Embryonic facial prominence (tissue), 1 donor: ENCODE data around the gene FSD2.
"Not testable (repeated sequence)": the region's sequence is repeated elsewhere in the genome, so short reads cannot be mapped to it uniquely, and the experiment has no call there.

Experiments used
- DNase-seq: peaks from one replicate; pipeline ENCODE4 v3.0.0-alpha.2; 2016; ENCODE audit errors: extremely low spot score

FSD2 gene

DNA sequence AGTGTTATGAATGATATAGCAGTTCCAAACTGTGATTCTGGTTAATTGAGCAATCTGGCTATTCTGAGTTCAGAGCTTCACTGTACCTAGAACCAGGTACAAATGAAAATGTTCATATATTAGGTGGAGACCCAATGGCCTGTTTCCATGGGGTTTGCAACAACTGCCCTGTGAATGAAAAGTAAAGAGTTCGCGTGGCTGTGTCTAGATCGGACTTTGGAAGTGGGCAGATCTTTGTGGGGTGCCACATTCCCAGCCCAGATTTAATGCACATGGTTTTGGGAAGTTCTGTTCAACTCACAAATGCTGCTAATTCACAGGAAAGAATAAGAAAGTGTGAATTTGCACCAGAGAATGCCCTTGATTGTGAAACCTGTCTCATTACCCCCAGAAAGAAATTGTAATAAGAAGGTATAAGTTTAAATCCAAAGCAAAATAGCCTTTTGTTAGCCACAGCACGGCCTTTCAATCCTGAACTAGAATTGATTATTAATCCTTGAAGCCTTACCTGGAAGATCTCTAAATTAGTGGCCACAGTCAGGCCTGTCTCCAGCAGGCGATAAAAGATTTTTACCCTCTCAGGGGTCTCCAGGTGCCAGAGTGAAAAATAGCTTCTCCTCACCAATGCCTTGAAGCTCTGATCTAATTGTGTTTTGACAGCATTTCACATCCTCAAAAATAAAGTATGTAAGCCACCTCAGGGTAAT lies 26.2 kb upstream of the FSD2 start:
- no peak for DNase-seq

GRCh38 chr15:82830427-82831173 lies 24.7 kb upstream of the FSD2 start:
- DNase-seq, result no peak

DNA sequence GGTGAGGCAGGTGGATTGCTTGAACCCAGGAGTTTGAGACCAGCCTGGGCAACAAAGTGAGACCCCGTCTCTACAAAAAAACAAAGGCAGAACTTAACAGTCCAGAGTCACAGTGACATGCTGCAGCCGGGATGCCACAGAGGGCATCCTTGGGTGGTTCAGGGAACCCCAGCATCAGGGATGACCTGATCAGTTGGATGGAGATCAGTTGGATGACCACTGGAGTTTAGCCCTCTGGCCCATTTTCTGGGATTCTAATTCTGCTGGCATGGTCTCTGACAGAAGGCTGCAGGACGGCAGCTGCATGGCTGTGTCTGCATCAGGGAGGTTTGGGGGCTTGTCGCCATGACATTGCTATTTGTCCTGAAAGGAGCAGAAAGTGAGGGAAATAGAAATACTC lies 23.4 kb upstream of the FSD2 start:
- DNase-seq, result no peak

GRCh38 chr15:82828075-82828474 lies 22.2 kb upstream of the FSD2 start:
- DNase-seq, result no peak

- no peak for DNase-seq
These were observed 17.2 kb upstream of the FSD2 start for GRCh38 chr15:82823049-82823448.

- DNase-seq, result not testable (repeated sequence)
These were observed 16.0 kb upstream of the FSD2 start for GRCh38 chr15:82821851-82822250.

GRCh38 chr15:82821396-82821795 lies 15.5 kb upstream of the FSD2 start:
- DNase-seq, result not testable (repeated sequence)

DNA sequence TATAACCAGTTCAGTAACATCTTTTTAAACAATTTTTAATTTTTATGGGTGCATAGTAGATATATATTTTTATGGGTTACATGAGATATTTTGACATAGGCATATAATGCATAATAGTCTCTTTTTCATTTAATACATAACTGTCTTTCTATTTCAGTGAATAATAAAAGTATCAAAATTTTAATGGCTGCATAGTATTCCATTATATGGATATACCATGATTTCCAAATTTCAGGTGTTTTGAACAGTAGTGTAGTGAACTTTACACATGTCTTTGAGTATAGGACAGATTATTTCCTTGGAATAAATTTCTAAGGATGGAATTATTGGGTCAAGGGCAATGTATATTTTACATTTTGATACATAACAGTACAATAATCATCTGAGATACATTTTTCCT lies 14.3 kb upstream of the FSD2 start:
- no peak for DNase-seq

GRCh38 chr15:82812994-82813393 lies 7.1 kb upstream of the FSD2 start:
- DNase-seq, result no peak

- DNase-seq, result no peak
These were observed 5.1 kb upstream of the FSD2 start for GRCh38 chr15:82810890-82811426.

GRCh38 chr15:82810061-82810889 lies 4.4 kb upstream of the FSD2 start:
- DNase-seq, result no peak

DNA sequence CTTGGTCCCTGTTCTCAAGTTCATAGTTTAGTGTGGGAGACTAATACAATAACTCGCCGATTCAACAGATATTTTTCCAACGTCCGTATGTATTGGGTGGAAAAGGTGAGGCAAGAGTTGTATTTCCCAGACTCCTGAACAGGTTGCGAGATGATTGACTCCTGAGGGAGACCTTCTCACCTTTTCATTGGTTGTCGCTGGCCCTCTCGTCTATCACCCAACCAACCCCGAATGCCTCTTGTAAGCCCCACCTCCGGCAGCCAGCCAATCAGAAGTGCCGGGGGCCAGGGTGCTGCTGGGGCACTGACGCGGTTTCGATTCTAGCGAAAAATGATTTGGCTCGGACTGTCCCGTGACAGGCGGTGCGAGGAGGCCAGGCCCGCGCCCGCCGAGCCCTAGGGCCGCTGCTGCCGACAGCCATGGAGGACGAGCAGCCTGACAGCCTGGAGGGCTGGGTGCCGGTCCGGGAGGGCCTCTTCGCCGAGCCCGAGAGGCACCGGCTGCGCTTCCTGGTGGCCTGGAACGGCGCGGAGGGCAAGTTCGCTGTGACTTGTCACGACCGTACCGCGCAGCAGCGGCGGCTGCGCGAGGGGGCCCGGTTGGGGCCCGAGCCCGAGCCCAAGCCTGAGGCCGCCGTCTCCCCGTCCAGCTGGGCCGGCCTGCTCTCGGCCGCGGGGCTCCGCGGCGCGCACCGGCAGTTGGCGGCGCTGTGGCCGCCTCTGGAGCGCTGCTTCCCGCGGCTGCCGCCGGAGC lies 3.6 kb upstream of the FSD2 start, which contains the start of gene WHAMM:
Gene WHAMM (plus strand): TSS at position 321 of the 753 bp plus-strand sequence. CDS start 99 bp downstream, at position 420.
- DNase-seq, result peak; percentile 93

DNA sequence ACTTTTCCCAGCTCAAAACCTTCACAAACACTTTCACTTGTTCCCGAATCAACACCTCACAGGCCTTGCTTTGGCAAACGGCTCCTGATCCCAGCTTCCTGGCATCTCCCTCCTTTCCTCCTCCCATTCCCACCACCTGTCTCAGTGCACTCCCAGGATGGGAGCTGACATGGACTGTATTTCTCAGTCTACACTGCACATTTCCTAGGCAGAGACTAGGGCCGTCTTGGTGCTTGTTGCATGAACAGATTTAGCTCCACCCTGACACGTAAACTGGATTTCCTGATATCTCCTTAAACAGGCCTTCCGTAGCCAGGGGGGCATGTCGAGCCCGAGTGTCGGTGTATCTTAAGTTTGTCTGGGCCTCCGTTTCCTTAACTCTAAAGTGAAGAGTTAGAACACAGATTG lies 2.8 kb upstream of the FSD2 start:
- no peak for DNase-seq

DNA sequence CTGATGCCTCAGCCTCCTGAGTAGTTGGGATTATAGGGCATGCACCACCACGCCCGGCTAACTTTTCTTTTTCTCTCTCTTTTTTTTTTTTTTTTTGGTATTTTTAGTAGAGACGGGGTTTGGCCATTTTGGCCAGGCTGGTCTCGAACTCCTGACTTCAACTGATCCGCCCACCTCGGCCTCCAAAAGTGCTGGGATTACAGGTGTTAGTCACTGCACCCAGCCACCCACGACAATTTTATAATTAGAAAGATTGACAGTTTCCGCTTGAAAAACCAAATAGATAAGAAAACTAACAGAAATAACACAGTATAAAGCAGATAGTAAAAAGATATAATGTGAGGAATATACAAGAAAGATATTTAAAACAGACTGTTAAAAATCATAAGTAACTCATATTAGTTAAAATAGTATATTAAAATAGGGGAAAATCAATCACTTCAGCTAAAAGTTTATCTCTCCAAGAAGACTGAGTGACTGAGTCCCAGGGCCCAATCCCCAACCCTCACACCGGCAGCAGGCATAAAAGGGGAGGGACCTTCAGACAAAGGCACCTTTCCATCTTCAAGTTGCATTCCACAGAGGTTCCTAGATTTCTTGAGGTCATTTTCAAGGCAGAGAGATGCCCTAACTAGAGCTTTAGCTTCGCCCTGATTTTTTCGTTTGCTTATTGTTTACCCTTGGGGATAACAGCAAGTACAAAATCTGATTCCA lies 2.2 kb upstream of the FSD2 start:
- DNase-seq, result no peak

GRCh38 chr15:82804575-82804949 lies 1.3 kb downstream of the FSD2 start:
- no peak for DNase-seq

DNA sequence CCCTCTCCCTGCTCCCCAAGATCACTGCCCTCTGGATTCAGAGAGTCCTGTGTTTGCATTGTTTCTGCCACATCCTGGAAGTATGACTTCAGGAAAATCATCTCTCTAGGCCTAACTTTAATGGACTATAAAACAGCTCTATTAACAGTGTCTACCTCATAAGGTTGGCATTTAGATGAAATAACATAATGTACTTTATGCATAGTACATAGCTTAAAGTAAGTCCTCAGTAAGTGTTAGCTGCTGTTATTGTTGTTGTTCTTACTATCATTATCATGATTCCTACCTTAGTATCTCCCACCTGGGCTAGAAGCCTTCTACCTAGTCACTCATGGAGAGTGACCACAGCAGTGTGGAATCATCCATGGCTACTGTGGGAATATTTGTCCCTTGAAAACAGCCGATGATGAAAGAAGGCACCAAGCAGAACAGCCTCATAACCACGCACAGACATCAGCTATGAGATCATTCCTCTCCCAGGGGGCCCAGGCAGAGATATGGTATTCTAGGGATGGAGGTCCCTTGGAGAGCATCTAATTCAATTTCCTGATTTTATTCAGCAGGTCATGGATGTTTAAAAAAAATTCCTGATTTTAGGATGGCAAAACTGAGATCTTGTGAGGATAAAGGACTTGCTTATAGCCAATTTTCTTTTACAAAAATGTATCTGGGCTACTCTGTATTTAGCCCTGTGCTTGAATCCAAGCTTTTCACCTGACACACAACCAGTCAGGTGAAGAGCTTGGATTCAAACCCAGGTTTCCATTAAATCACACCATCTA lies 1.9 kb downstream of the FSD2 start:
- DNase-seq, result no peak

- DNase-seq, result no peak
These were observed 3.4 kb downstream of the FSD2 start for GRCh38 chr15:82802497-82802896.

DNA sequence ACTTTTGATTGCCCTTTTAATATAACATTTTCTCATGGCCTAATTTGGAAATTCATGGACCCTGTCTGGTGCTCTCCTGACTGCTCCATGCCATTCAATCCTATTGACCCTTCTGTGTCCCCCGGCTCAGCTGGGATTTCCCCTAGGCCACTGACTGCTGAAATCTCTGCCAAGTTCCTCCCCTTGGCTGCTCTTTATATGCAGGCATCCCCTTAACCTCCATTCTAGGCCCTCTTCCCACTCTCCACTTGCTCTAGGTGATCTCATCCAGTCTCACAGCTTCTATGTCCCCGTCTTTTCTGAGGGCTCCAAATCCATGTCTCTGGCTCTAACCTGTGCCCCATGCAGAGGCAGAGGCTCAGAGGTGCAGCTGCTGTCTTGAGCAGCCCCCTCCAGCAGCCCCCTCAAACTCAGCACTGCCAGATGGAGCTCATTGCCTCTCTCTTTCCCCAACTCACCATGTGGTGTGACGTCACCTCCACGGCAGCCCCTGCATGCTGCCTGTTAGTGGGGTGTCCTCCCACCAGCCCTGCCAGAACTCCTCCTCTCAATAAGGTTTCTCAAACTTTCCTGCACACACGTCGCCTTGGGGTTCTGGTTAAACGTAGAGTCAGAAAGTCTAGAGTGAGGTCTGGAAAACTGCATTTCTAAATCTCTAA lies 6.6 kb downstream of the FSD2 start:
- no peak for DNase-seq

- DNase-seq, result no peak
These were observed 7.2 kb downstream of the FSD2 start for GRCh38 chr15:82798531-82799166.
